ENCODE data around the gene TPCN2.

TPCN2 gene

DNA sequence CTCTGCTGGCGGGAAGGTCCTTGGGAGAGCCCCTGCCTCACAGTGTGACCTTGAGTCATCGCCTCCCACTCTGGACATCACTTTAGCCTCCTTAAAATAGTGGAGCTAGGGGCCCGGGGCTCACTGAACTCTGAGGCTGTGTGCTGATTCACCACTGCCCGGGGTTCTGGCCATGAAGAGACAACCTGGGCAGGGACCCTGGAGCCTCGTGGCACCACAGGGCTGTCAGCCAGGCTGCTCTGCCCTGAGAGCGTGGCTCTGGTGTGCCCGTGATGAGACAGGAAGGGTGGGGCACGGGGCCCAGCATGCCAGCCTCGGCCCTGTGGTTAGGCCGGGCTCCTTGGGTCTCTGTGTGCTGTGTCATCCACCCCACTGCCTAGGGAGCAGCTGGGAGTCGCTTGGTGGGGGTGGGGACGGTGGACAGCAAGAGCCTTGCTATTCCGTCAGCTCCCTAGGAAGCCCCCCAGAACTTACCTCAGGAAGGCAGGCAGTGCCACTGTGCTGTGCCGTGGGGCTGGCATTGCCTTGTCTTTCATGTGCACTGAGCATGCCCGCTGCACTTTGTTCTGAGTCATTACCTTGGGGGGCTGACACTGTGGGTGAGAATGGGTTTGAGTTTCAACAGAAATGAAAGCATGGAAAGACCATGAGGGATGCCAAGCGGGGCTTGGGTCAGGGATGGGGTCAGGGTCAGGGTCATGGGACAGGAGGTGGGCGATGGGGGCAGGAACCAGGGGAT lies 31.7 kb downstream of the TPCN2 start:
- Histone ChIP-seq H3K36me3 (ENCODE audit: insufficient read depth, low read length) (peaks cover 47% of the 10 kb centered on the region), H3K27me3 (ENCODE audit: insufficient read depth, low read length) (no peaks in the 10 kb centered on the region), H3K4me1 (ENCODE audit: insufficient read depth, low read length) (no peaks in the 10 kb centered on the region), H3K4me3 (ENCODE audit: low read length) (no peak overlapping the region), H3K27ac (ENCODE audit: low read depth, low read length) (no peak overlapping the region), H3K9ac (ENCODE audit: low read depth, low read length) (no peak overlapping the region), H3K9me3 (ENCODE audit: insufficient read depth, low read depth, low read length) (no peaks in the 10 kb centered on the region)
- 94% methylated on average over 17 of the region's 17 CpGs for WGBS

DNA sequence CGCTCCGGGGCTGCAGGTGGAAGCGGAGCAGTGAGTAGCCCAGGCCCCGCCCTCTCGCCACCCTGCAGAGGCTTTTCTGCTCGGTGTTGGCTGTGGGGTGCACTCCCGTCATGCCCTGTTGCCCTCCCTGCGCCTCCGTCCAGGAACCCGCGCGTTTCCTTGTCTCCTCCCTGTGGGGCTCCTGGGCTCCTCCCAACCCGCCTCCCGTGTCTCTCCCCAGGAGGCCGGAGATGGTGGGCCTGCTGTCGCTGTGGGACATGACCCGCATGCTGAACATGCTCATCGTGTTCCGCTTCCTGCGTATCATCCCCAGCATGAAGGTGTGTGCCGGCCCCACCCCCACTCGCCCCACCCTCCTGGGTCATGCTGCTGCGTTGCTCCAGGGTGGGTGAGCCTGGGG lies 32.4 kb downstream of the TPCN2 start:
- peaks cover 47% of the 10 kb centered on the region for H3K36me3 ChIP-seq (ENCODE audit: insufficient read depth, low read length)
- no peaks in the 10 kb centered on the region for H3K4me1 ChIP-seq (ENCODE audit: insufficient read depth, low read length)
- WGBS = 94% methylated on average over 23 of the region's 23 CpGs
- H3K4me3 ChIP-seq (ENCODE audit: low read length) = no peak overlapping the region
- no peaks in the 10 kb centered on the region for H3K9me3 ChIP-seq (ENCODE audit: insufficient read depth, low read depth, low read length)
- H3K27ac ChIP-seq (ENCODE audit: low read depth, low read length) = no peak overlapping the region
- H3K27me3 ChIP-seq (ENCODE audit: insufficient read depth, low read length) = no peaks in the 10 kb centered on the region
- H3K9ac ChIP-seq (ENCODE audit: low read depth, low read length) = no peak overlapping the region

- Histone ChIP-seq H3K36me3 (ENCODE audit: insufficient read depth, low read length) (peaks cover 39% of the 10 kb centered on the region), H3K4me1 (ENCODE audit: insufficient read depth, low read length) (no peaks in the 10 kb centered on the region)
- WGBS = 90% methylated on average over 28 of the region's 28 CpGs
Observed at GRCh38 chr11:69083531-69084247, 35.0 kb downstream of the TPCN2 start.

DNA sequence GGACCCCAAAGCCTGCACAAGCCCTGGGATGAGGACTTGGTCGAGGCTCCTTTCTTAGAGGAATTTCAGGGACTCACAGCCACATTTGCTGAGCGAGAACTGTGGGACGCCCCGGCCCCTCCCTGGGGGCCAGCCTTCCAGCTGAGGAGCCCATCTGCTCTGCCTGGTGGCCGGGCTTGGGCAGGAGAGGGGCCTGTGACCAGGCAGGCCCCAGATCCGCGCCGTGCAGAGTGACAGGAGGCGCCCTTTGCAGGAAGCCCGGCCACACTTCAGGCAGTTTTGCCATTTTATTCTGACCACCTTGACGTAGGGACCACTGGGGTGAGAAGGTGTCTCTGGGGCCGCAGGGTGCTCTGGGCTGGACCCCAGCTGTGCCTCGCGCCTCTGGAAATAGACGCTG lies 35.6 kb downstream of the TPCN2 start:
- Histone ChIP-seq H3K4me1 (ENCODE audit: insufficient read depth, low read length) (no peaks in the 10 kb centered on the region), H3K9ac (ENCODE audit: low read depth, low read length) (no peak overlapping the region), H3K27me3 (ENCODE audit: insufficient read depth, low read length) (no peaks in the 10 kb centered on the region), H3K9me3 (ENCODE audit: insufficient read depth, low read depth, low read length) (no peaks in the 10 kb centered on the region), H3K4me3 (ENCODE audit: low read length) (no peak overlapping the region), H3K36me3 (ENCODE audit: insufficient read depth, low read length) (peaks cover 34% of the 10 kb centered on the region), H3K27ac (ENCODE audit: low read depth, low read length) (no peak overlapping the region)
- WGBS = 89% methylated on average over 15 of the region's 15 CpGs

More at GRCh38 chr11:69083531-69084247, 35.0 kb downstream of the TPCN2 start:
- no peaks in the 10 kb centered on the region for H3K27me3 ChIP-seq (ENCODE audit: insufficient read depth, low read length)
- no peak overlapping the region for H3K4me3 ChIP-seq (ENCODE audit: low read length)
- no peak overlapping the region for H3K27ac ChIP-seq (ENCODE audit: low read depth, low read length)
- no peaks in the 10 kb centered on the region for H3K9me3 ChIP-seq (ENCODE audit: insufficient read depth, low read depth, low read length)
- H3K9ac ChIP-seq (ENCODE audit: low read depth, low read length) = no peak overlapping the region

DNA sequence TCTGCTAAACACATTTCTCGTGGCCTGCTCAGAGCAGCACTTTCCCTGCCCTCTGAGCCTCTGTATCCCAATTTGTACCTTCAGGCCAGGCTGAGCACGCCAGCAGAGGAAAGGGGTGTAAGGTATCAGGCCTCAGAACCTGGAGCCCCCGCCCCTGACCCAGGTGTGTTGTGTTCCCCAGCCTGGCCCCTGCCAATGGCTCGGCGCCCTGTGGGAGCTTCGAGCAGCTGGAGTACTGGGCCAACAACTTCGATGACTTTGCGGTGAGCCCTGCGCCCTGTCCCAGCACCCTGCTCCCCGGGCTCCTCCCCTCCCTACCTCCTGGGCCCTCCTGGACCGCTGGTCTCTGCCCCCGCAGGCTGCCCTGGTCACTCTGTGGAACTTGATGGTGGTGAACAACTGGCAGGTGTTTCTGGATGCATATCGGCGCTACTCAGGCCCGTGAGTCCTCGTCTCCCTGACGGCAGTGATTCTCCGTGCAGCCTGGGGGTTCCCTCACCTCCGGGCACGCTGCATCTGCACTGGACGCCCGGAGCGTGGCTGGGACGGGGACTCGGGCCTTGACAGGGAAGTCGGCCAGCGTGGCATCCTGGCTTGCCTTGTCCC lies 36.9 kb downstream of the TPCN2 start:
- Histone ChIP-seq H3K4me1 (ENCODE audit: insufficient read depth, low read length) (no peaks in the 10 kb centered on the region), H3K27ac (ENCODE audit: low read depth, low read length) (no peak overlapping the region), H3K9ac (ENCODE audit: low read depth, low read length) (no peak overlapping the region), H3K36me3 (ENCODE audit: insufficient read depth, low read length) (peaks cover 35% of the 10 kb centered on the region), H3K9me3 (ENCODE audit: insufficient read depth, low read depth, low read length) (no peaks in the 10 kb centered on the region), H3K4me3 (ENCODE audit: low read length) (no peak overlapping the region), H3K27me3 (ENCODE audit: insufficient read depth, low read length) (no peaks in the 10 kb centered on the region)
- 92% methylated on average over 27 of the region's 27 CpGs for WGBS

DNA sequence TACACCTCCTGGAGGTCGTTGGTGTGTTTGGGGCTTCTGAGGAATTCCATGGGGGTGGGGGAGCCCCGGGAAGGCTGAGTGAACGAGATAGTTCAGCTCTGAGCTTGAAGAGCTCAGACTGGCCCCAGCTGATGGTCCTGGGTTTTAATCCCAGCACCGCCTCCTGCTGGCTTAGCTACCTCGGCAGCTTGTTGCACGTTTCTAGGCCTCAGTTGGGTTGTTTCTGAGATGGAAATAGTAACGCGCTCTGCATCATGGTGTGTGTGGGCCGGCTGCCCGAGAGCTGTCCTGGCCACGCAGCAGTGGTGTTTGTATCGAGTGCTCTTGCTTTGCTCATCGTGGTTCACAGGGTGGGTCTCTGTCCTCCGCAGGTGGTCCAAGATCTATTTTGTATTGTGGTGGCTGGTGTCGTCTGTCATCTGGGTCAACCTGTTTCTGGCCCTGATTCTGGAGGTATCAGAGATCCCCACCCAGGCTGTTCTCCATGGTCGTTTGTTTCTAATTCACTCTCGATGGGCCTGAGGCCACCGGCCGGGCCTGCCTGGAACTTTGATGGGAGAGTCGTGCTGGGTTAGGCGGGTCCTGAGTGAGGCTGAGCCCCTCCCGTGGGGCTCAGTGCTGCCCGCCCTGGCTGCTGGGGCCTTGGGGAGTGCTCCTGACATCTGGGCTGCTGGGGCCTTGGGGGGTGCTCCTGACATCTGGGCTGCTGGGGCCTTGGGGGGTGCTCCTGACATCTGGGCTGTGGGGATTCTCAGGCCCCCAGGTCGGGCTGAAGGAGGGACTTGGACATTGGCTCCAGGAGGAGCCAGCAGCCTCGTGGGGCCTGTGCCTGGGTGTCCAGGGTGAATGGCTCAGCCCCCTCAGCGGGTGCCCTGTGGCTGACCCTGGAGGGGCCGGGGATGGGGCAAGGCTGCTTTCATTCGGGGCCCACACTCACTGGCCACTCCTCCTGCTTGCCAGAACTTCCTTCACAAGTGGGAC lies 37.7 kb downstream of the TPCN2 start:
- 90% methylated on average over 28 of the region's 28 CpGs for WGBS
- H3K4me1 ChIP-seq (ENCODE audit: insufficient read depth, low read length) = no peaks in the 10 kb centered on the region
- H3K27me3 ChIP-seq (ENCODE audit: insufficient read depth, low read length) = no peaks in the 10 kb centered on the region
- H3K36me3 ChIP-seq (ENCODE audit: insufficient read depth, low read length) = peaks cover 41% of the 10 kb centered on the region
- H3K27ac ChIP-seq (ENCODE audit: low read depth, low read length) = no peak overlapping the region
- no peak overlapping the region for H3K9ac ChIP-seq (ENCODE audit: low read depth, low read length)
- H3K4me3 ChIP-seq (ENCODE audit: low read length) = no peak overlapping the region
- no peaks in the 10 kb centered on the region for H3K9me3 ChIP-seq (ENCODE audit: insufficient read depth, low read depth, low read length)

DNA sequence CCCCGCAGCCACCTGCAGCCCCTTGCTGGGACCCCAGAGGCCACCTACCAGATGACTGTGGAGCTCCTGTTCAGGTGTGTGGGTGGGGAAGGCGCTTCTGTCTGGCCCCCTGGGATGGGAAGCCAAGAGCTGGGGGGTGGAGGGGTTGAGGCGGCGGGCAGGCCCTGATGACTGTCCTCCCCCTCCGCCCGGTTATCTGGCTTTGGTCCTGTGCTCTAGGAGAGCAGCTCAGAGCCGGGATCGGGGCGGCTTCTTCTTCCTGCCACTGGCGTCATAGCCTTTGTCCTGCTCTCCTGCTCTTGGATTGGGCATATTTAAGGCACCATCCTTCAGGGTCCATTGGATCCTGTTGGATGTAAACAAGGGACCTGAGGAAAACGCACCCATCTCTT lies 38.4 kb downstream of the TPCN2 start:
- Histone ChIP-seq H3K36me3 (ENCODE audit: insufficient read depth, low read length) (peaks cover 43% of the 10 kb centered on the region), H3K9me3 (ENCODE audit: insufficient read depth, low read depth, low read length) (no peaks in the 10 kb centered on the region)

DNA sequence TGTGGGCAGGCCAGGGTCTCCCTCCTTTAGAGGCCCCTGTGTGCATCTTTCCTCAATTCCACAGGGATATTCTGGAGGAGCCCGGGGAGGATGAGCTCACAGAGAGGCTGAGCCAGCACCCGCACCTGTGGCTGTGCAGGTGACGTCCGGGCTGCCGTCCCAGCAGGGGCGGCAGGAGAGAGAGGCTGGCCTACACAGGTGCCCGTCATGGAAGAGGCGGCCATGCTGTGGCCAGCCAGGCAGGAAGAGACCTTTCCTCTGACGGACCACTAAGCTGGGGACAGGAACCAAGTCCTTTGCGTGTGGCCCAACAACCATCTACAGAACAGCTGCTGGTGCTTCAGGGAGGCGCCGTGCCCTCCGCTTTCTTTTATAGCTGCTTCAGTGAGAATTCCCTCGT lies 39.1 kb downstream of the TPCN2 start:
- H3K36me3 ChIP-seq (ENCODE audit: insufficient read depth, low read length) = peaks cover 43% of the 10 kb centered on the region
- no peak overlapping the region for H3K9ac ChIP-seq (ENCODE audit: low read depth, low read length)
- no peak overlapping the region for H3K27ac ChIP-seq (ENCODE audit: low read depth, low read length)
- no peak overlapping the region for H3K4me3 ChIP-seq (ENCODE audit: low read length)
- H3K27me3 ChIP-seq (ENCODE audit: insufficient read depth, low read length) = no peaks in the 10 kb centered on the region
- no peaks in the 10 kb centered on the region for H3K9me3 ChIP-seq (ENCODE audit: insufficient read depth, low read depth, low read length)
- H3K4me1 ChIP-seq (ENCODE audit: insufficient read depth, low read length) = no peaks in the 10 kb centered on the region
- 91% methylated on average over 14 of the region's 14 CpGs for WGBS

More for the DNA sequence above, 38.4 kb downstream of the TPCN2 start:
- Histone ChIP-seq H3K4me3 (ENCODE audit: low read length) (no peak overlapping the region), H3K27ac (ENCODE audit: low read depth, low read length) (no peak overlapping the region), H3K4me1 (ENCODE audit: insufficient read depth, low read length) (no peaks in the 10 kb centered on the region), H3K9ac (ENCODE audit: low read depth, low read length) (no peak overlapping the region), H3K27me3 (ENCODE audit: insufficient read depth, low read length) (no peaks in the 10 kb centered on the region)
- WGBS = 94% methylated on average over 11 of the region's 11 CpGs

- H3K4me3 ChIP-seq (ENCODE audit: low read length) = no peak overlapping the region
- H3K27me3 ChIP-seq (ENCODE audit: insufficient read depth, low read length) = no peaks in the 10 kb centered on the region
- no peak overlapping the region for H3K27ac ChIP-seq (ENCODE audit: low read depth, low read length)
- no peak overlapping the region for H3K9ac ChIP-seq (ENCODE audit: low read depth, low read length)
- 57% methylated on average over 11 of the region's 11 CpGs for WGBS
- no peaks in the 10 kb centered on the region for H3K9me3 ChIP-seq (ENCODE audit: insufficient read depth, low read depth, low read length)
- peaks cover 45% of the 10 kb centered on the region for H3K36me3 ChIP-seq (ENCODE audit: insufficient read depth, low read length)
- H3K4me1 ChIP-seq (ENCODE audit: insufficient read depth, low read length) = no peaks in the 10 kb centered on the region
Observed at GRCh38 chr11:69088676-69089146, 40.0 kb downstream of the TPCN2 start.

- Histone ChIP-seq H3K9ac (ENCODE audit: low read depth, low read length) (no peak overlapping the region), H3K36me3 (ENCODE audit: insufficient read depth, low read length) (peaks cover 45% of the 10 kb centered on the region), H3K27me3 (ENCODE audit: insufficient read depth, low read length) (no peaks in the 10 kb centered on the region), H3K27ac (ENCODE audit: low read depth, low read length) (no peak overlapping the region), H3K9me3 (ENCODE audit: insufficient read depth, low read depth, low read length) (no peaks in the 10 kb centered on the region), H3K4me3 (ENCODE audit: low read length) (no peak overlapping the region), H3K4me1 (ENCODE audit: insufficient read depth, low read length) (no peaks in the 10 kb centered on the region)
- WGBS = 86% methylated on average over 15 of the region's 15 CpGs
Observed at GRCh38 chr11:69089258-69089657, 40.5 kb downstream of the TPCN2 start.

Data from HUES64 (cell line).